ENCODE data around the gene ATOH8. TPM values are rescaled to one million over a fixed set of nuclear protein-coding genes. Genes with fewer than 3 reads are reported as not detected.

Gene ATOH8
- total and polyA plus RNA-seq, 4 experiments from 2014 or later: not detected

- ChIA-PET CTCF (ENCODE audit: partially characterized antibody) (no interaction called here), POLR2A (ENCODE audit: partially characterized antibody) (no interaction called here)
- H3K27ac ChIP-seq (ENCODE audit: low read depth, low read length): no peak overlapping the region
- H3K4me1 Mint-ChIP-seq: no peaks in the 10 kb centered on the region
- H3K27me3 ChIP-seq (ENCODE audit: insufficient read depth, low read length): no peaks in the 10 kb centered on the region
- no peaks in the 10 kb centered on the region for H3K36me3 ChIP-seq (ENCODE audit: insufficient read depth, low read length)
- peaks cover 0 to 2% (median 0%) of the 10 kb centered on the region in 8 donors for H3K9me3 Mint-ChIP-seq
- H3K4me3 Mint-ChIP-seq: no peak overlapping the region
- H3K27me3 Mint-ChIP-seq: peaks cover 34 to 45% of the 10 kb centered on the region in 2 donors
- no peaks in the 10 kb centered on the region for H3K4me1 ChIP-seq (ENCODE audit: insufficient read depth, low read length)
- no peaks in the 10 kb centered on the region for H3K36me3 Mint-ChIP-seq
- H3K4me3 ChIP-seq (ENCODE audit: low read length in 2 of 2): no peak overlapping the region
- no peaks in the 10 kb centered on the region for H3K9me3 ChIP-seq (ENCODE audit: control insufficient read depth in 1 of 2, low read length in 2 of 2)
- H3K27ac Mint-ChIP-seq: peak overlapping the region in 1 of 7 donors; percentile 12
- intact Hi-C loops (cut with micrococcal nuclease): no loop called here
- no peak for DNase-seq
Observed at GRCh38 chr2:85767803-85768665, 14.2 kb downstream of the ATOH8 start.

- no peaks in the 10 kb centered on the region for H3K36me3 Mint-ChIP-seq
- H3K9me3 ChIP-seq (ENCODE audit: control insufficient read depth in 1 of 2, low read length in 2 of 2): no peaks in the 10 kb centered on the region
- intact Hi-C loops (cut with micrococcal nuclease): no loop called here
- no peak overlapping the region for H3K27ac ChIP-seq (ENCODE audit: low read depth, low read length)
- ChIA-PET CTCF (ENCODE audit: partially characterized antibody) (no interaction called here), POLR2A (ENCODE audit: partially characterized antibody) (no interaction called here)
- H3K27ac Mint-ChIP-seq: no peak overlapping the region
- no peaks in the 10 kb centered on the region for H3K27me3 ChIP-seq (ENCODE audit: insufficient read depth, low read length)
- H3K4me3 ChIP-seq (ENCODE audit: low read length in 2 of 2): no peak overlapping the region
- peaks cover 34 to 42% of the 10 kb centered on the region in 2 donors for H3K27me3 Mint-ChIP-seq
- H3K4me1 Mint-ChIP-seq: no peaks in the 10 kb centered on the region
- no peaks in the 10 kb centered on the region for H3K4me1 ChIP-seq (ENCODE audit: insufficient read depth, low read length)
- H3K4me3 Mint-ChIP-seq: no peak overlapping the region
- no peaks in the 10 kb centered on the region for H3K36me3 ChIP-seq (ENCODE audit: insufficient read depth, low read length)
- H3K9me3 Mint-ChIP-seq: peaks cover 0 to 2% (median 0%) of the 10 kb centered on the region in 8 donors
- DNase-seq: no peak
Observed at GRCh38 chr2:85768713-85769112, 14.9 kb downstream of the ATOH8 start.

- Mint-ChIP-seq H3K4me1 (no peaks in the 10 kb centered on the region), H3K4me3 (no peak overlapping the region), H3K27me3 (peaks cover 34 to 42% of the 10 kb centered on the region in 2 donors), H3K27ac (no peak overlapping the region), H3K9me3 (peaks cover 0 to 2% (median 0%) of the 10 kb centered on the region in 8 donors), H3K36me3 (no peaks in the 10 kb centered on the region)
- DNase-seq: no peak
- Histone ChIP-seq H3K27me3 (ENCODE audit: insufficient read depth, low read length) (no peaks in the 10 kb centered on the region), H3K4me1 (ENCODE audit: insufficient read depth, low read length) (no peaks in the 10 kb centered on the region), H3K27ac (ENCODE audit: low read depth, low read length) (no peak overlapping the region), H3K36me3 (ENCODE audit: insufficient read depth, low read length) (no peaks in the 10 kb centered on the region), H3K4me3 (ENCODE audit: low read length in 2 of 2) (no peak overlapping the region), H3K9me3 (ENCODE audit: control insufficient read depth in 1 of 2, low read length in 2 of 2) (no peaks in the 10 kb centered on the region)
- ChIA-PET CTCF (ENCODE audit: partially characterized antibody) (no interaction called here), POLR2A (ENCODE audit: partially characterized antibody) (no interaction called here)
- intact Hi-C loops (cut with micrococcal nuclease): no loop called here
Observed at GRCh38 chr2:85769236-85769982, 15.6 kb downstream of the ATOH8 start.

- Histone ChIP-seq H3K27ac (ENCODE audit: low read depth, low read length) (no peak overlapping the region), H3K9me3 (ENCODE audit: control insufficient read depth in 1 of 2, low read length in 2 of 2) (no peaks in the 10 kb centered on the region), H3K27me3 (ENCODE audit: insufficient read depth, low read length) (no peaks in the 10 kb centered on the region), H3K36me3 (ENCODE audit: insufficient read depth, low read length) (no peaks in the 10 kb centered on the region), H3K4me1 (ENCODE audit: insufficient read depth, low read length) (no peaks in the 10 kb centered on the region), H3K4me3 (ENCODE audit: low read length in 2 of 2) (no peak overlapping the region)
- no peak for DNase-seq
- H3K4me3 Mint-ChIP-seq: no peak overlapping the region
- CTCF ChIA-PET (ENCODE audit: partially characterized antibody): no interaction called here
- no peak overlapping the region for H3K27ac Mint-ChIP-seq
- H3K36me3 Mint-ChIP-seq: no peaks in the 10 kb centered on the region
- peaks cover 0 to 2% (median 0%) of the 10 kb centered on the region in 8 donors for H3K9me3 Mint-ChIP-seq
- intact Hi-C loops (cut with micrococcal nuclease): no loop called here
- POLR2A ChIA-PET (ENCODE audit: partially characterized antibody): no interaction called here
- H3K27me3 Mint-ChIP-seq: peaks cover 31 to 41% of the 10 kb centered on the region in 2 donors
- no peaks in the 10 kb centered on the region for H3K4me1 Mint-ChIP-seq
Observed at GRCh38 chr2:85769983-85770362, 16.2 kb downstream of the ATOH8 start.

- no peaks in the 10 kb centered on the region for H3K27me3 ChIP-seq (ENCODE audit: insufficient read depth, low read length)
- no peaks in the 10 kb centered on the region for H3K4me1 ChIP-seq (ENCODE audit: insufficient read depth, low read length)
- no peak overlapping the region for H3K4me3 ChIP-seq (ENCODE audit: low read length in 2 of 2)
- Mint-ChIP-seq H3K27me3 (peaks cover 27 to 38% of the 10 kb centered on the region in 2 donors), H3K4me3 (no peak overlapping the region), H3K36me3 (no peaks in the 10 kb centered on the region), H3K4me1 (no peaks in the 10 kb centered on the region), H3K27ac (no peak overlapping the region), H3K9me3 (peaks cover 0 to 2% (median 0%) of the 10 kb centered on the region in 8 donors)
- CTCF ChIA-PET (ENCODE audit: partially characterized antibody): no interaction called here
- POLR2A ChIA-PET (ENCODE audit: partially characterized antibody): no interaction called here
- no peak overlapping the region for H3K27ac ChIP-seq (ENCODE audit: low read depth, low read length)
- DNase-seq: no peak
- no peaks in the 10 kb centered on the region for H3K9me3 ChIP-seq (ENCODE audit: control insufficient read depth in 1 of 2, low read length in 2 of 2)
- intact Hi-C loops (cut with micrococcal nuclease): no loop called here
- H3K36me3 ChIP-seq (ENCODE audit: insufficient read depth, low read length): no peaks in the 10 kb centered on the region
Observed at GRCh38 chr2:85770369-85770768, 16.6 kb downstream of the ATOH8 start.

GRCh38 chr2:85770786-85771409, 17.1 kb downstream of the ATOH8 start:
- H3K4me1 Mint-ChIP-seq: no peaks in the 10 kb centered on the region
- peaks cover 29 to 34% of the 10 kb centered on the region in 2 donors for H3K27me3 Mint-ChIP-seq
- peaks cover 0 to 2% (median 0%) of the 10 kb centered on the region in 8 donors for H3K9me3 Mint-ChIP-seq
- no peak overlapping the region for H3K27ac ChIP-seq (ENCODE audit: low read depth, low read length)
- ChIA-PET CTCF (ENCODE audit: partially characterized antibody) (no interaction called here), POLR2A (ENCODE audit: partially characterized antibody) (no interaction called here)
- H3K9me3 ChIP-seq (ENCODE audit: control insufficient read depth in 1 of 2, low read length in 2 of 2): no peaks in the 10 kb centered on the region
- H3K36me3 Mint-ChIP-seq: no peaks in the 10 kb centered on the region
- H3K36me3 ChIP-seq (ENCODE audit: insufficient read depth, low read length): no peaks in the 10 kb centered on the region
- intact Hi-C loops (cut with micrococcal nuclease): no loop called here
- no peaks in the 10 kb centered on the region for H3K4me1 ChIP-seq (ENCODE audit: insufficient read depth, low read length)
- H3K4me3 Mint-ChIP-seq: no peak overlapping the region
- no peak for DNase-seq
- H3K27ac Mint-ChIP-seq: no peak overlapping the region
- no peaks in the 10 kb centered on the region for H3K27me3 ChIP-seq (ENCODE audit: insufficient read depth, low read length)
- no peak overlapping the region for H3K4me3 ChIP-seq (ENCODE audit: low read length in 2 of 2)

GRCh38 chr2:85771486-85771885, 17.7 kb downstream of the ATOH8 start:
- H3K27ac Mint-ChIP-seq: no peak overlapping the region
- ChIA-PET CTCF (ENCODE audit: partially characterized antibody) (no interaction called here), POLR2A (ENCODE audit: partially characterized antibody) (no interaction called here)
- intact Hi-C loops (cut with micrococcal nuclease): no loop called here
- no peaks in the 10 kb centered on the region for H3K4me1 Mint-ChIP-seq
- Histone ChIP-seq H3K36me3 (ENCODE audit: insufficient read depth, low read length) (no peaks in the 10 kb centered on the region), H3K4me3 (ENCODE audit: low read length in 2 of 2) (no peak overlapping the region), H3K27me3 (ENCODE audit: insufficient read depth, low read length) (no peaks in the 10 kb centered on the region), H3K4me1 (ENCODE audit: insufficient read depth, low read length) (no peaks in the 10 kb centered on the region), H3K9me3 (ENCODE audit: control insufficient read depth in 1 of 2, low read length in 2 of 2) (no peaks in the 10 kb centered on the region), H3K27ac (ENCODE audit: low read depth, low read length) (no peak overlapping the region)
- peaks cover 0 to 2% (median 0%) of the 10 kb centered on the region in 8 donors for H3K9me3 Mint-ChIP-seq
- H3K27me3 Mint-ChIP-seq: peaks cover 28 to 30% of the 10 kb centered on the region in 2 donors
- DNase-seq: no peak
- H3K36me3 Mint-ChIP-seq: no peaks in the 10 kb centered on the region
- no peak overlapping the region for H3K4me3 Mint-ChIP-seq
